ENCODE results near the gene CUX1.
"Not testable (repeated sequence)": the region's sequence is repeated elsewhere in the genome, so short reads cannot be mapped to it uniquely, and the experiment has no call there.

The CUX1 gene

DNA sequence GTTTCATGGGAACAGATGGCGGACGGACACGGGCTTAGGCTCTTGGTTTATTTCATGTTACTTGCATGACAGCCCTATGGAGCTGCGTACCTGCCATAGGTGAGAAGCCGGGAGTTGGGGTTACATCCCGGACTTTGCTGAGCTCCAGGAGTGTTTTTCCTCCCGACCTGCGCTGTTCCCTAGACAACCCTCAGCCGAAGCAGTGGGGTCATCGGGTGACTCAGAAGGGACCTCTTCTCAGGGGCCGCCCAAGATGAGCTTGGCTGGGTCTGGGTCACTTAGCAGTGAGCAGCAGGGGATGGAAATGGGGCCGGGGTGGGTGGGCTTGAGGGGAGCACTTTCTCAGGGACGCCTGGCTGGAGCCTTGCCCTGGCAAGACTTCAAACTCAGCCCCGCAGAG is 11.9 kb downstream of the CUX1 start:
- TF ChIP-seq, protein P1, sequence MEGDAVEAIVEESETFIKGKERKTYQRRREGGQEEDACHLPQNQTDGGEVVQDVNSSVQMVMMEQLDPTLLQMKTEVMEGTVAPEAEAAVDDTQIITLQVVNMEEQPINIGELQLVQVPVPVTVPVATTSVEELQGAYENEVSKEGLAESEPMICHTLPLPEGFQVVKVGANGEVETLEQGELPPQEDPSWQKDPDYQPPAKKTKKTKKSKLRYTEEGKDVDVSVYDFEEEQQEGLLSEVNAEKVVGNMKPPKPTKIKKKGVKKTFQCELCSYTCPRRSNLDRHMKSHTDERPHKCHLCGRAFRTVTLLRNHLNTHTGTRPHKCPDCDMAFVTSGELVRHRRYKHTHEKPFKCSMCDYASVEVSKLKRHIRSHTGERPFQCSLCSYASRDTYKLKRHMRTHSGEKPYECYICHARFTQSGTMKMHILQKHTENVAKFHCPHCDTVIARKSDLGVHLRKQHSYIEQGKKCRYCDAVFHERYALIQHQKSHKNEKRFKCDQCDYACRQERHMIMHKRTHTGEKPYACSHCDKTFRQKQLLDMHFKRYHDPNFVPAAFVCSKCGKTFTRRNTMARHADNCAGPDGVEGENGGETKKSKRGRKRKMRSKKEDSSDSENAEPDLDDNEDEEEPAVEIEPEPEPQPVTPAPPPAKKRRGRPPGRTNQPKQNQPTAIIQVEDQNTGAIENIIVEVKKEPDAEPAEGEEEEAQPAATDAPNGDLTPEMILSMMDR (conservative IDR thresholded peaks at IDR 0.05; ENCODE audit: low read depth, low read length) = no peak
- no peak for DNase-seq (ENCODE audit: low read depth)
- no peak overlapping the region for H3K4me3 ChIP-seq (ENCODE audit: low read depth, low read length)

DNA sequence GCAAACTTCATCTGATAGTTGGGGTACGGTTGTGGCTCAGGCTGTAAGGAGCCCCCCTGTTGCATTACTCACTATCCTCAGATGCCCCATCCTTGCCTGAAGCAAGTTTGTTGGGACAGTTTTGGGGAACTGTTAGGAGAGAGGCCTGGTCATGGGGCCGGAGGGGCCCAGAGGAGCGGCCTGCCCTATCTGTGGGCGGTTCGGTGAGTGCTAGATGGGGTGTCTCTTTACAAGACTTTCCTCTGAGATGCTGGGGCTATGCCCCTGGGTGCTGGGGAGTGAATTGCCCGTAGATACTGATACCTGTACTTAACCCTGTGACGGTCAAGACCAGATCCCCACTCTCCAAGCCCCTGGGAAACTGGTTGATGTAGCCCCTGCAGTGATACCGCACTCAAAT is 12.4 kb downstream of the CUX1 start:
- no peak overlapping the region for H3K4me3 ChIP-seq (ENCODE audit: low read depth, low read length)
- TF ChIP-seq, protein P1 (conservative IDR thresholded peaks at IDR 0.05; ENCODE audit: low read depth, low read length) = no peak
- DNase-seq (ENCODE audit: low read depth) = no peak

DNA sequence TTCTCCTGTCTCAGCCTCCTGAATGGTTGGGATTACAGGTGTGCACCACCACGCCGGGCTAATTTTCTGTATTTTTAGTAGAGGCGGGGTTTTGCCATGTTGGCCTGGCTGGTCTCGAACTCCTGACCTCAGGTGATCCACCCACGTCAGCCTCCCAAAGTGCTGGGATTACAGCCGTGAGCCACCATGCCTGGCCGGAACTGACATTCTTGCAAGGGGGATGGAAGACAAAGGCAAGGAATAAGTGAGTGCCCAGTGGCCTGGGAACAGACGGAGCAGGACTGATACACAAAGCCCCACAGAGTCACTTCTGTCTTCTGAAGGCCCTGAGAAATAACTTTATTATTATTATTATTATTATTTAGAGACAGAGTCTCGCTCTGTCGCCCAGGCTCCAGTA is 14.0 kb downstream of the CUX1 start:
- H3K4me3 ChIP-seq (ENCODE audit: low read depth, low read length); DNase-seq (ENCODE audit: low read depth): not testable (repeated sequence)

DNA sequence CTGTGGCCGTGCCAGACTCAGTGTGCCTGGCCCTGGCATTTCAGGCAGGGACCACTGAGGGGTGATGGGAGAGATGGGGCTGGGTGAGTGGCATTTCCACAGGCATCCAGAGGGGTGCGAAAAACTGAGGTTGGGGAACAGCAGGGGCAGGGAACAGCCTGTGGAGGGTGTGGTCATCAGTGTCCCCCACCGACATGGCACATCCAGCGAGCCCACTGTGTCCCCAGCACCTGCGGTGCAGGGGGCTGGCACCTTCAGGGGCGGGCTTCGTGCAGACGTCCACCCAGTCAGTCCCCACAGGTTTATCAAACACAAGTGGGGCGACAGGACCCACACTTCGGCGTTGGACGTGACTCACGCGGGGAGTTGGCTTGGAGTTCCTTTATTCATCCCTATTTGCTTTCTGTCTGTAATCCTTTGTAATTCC is 14.8 kb downstream of the CUX1 start:
- DNase-seq (ENCODE audit: low read depth) = no peak
- no peak overlapping the region for H3K4me3 ChIP-seq (ENCODE audit: low read depth, low read length)
- TF ChIP-seq, protein P1 (conservative IDR thresholded peaks at IDR 0.05; ENCODE audit: low read depth, low read length) = no peak

DNA sequence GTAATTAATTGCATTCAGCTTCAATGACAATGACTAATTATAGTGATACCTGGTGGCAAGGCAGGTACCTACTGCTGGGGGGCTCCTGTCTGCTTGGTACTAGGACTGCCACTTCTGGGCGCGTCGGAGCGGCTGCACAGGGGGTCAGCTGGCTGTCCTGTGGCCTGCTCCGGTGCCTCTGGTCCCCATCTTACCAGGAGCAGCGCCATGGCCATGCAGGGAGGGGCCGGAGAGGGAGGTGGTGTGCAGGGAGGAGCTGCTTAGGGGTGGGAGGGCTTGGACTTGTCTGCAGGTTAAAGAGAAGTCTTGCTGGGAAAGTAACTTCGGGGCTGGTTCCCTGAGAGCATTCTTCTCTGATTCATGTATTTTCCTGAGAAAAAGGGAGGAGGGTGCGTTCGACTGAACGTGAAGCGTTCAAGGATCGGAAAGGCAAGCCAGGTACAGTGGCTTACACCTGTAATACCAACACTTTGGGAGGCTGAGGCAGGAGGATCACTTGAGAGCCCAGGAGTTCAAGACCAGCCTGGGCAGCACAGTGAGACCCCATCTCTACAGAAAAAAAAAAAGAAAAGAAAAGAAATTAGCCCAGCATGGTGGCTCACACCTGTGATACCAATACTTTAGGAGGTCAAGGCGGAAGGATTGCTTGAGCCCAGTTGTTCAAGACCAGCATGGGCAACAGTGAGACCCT is 15.4 kb downstream of the CUX1 start:
- no peak for DNase-seq (ENCODE audit: low read depth)
- TF ChIP-seq, protein P1 (conservative IDR thresholded peaks at IDR 0.05; ENCODE audit: low read depth, low read length) = no peak
- H3K4me3 ChIP-seq (ENCODE audit: low read depth, low read length) = no peak overlapping the region

DNA sequence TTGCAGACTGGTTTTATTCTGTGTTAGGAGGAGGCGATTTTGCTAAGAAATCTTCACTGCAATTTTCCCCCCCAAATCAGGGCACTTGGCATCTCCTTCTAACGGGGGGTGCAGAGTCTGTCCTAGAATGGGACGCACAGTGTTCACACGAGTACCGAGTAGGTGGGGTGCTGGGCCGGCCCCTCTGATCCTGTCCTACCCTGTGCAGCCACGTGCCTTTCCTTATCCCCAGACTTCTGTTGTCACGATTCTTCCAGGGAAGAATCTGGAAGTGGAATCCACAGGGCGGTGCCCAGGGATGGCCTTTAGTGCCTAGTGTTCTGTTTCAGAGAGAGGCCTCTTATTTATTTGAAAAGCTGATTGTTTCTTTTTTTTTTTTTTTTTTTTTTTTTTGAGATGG is 16.4 kb downstream of the CUX1 start:
- TF ChIP-seq, protein P1 (conservative IDR thresholded peaks at IDR 0.05; ENCODE audit: low read depth, low read length) = no peak
- DNase-seq (ENCODE audit: low read depth) = no peak
- H3K4me3 ChIP-seq (ENCODE audit: low read depth, low read length) = no peak overlapping the region

DNA sequence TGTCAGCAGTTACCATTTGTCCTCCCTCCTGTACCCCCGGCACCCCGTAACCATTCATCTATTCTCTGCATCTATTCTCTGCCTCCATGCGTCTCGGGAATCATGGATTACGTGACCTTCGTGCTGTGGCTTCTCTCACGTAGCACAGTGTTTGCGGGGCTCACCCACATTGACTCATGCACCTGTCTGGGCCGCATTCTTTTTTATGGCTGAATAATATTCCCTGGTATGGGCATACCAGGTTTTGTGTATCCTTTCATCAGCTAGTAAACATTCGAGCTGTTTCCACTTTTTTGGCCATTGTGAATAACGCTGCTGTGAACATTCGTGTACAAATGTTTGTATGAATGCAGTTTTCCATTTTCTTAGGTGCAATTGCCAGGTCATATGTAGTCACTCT is 17.7 kb downstream of the CUX1 start:
- TF ChIP-seq, protein P1 (conservative IDR thresholded peaks at IDR 0.05; ENCODE audit: low read depth, low read length) = no peak
- H3K4me3 ChIP-seq (ENCODE audit: low read depth, low read length) = no peak overlapping the region
- DNase-seq (ENCODE audit: low read depth) = no peak

DNA sequence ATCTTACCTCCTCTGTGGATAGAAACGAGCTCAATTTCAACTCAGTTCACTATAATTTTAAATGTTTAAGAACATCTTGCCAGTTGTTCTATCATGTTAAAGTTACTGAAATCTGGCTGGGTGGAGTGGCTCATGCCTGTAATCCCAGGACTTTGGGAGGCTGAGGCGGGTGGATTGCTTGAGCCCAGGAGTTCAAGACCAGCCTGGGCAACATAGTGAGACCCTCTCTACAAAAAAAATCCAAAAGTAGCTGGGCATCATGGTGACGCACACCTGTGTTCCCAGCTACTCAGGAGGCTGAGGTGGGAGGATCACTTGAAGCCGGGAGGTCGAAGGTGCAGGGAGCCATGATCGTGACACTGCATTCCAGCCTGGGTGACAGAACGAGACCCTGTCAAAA is 20.0 kb downstream of the CUX1 start:
- not testable (repeated sequence) for H3K4me3 ChIP-seq (ENCODE audit: low read depth, low read length); DNase-seq (ENCODE audit: low read depth)
